Measurements from ENCODE around the gene CCDC159. TPM values are rescaled to one million over a fixed set of nuclear protein-coding genes. Genes with fewer than 3 reads are reported as not detected.

Gene CCDC159
- total RNA-seq, 1 donor from 2014 or later = 18.2 TPM

DNA sequence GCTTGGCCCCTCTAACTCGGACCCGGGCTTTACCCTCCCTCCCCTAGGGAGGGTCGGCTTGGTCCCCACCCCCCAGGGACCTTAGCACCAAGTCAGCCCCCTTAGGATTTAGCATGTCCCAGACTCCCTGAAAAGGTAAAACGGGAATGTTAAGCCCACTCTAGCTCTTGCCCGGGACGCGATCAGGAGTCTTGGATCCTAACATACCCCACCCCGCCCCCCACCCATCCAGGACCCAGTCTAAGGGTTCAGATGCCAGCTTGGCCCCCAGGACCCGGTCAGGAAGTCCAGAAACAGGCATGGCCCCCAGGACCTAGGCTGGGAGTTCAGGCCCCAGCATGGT lies 37.4 kb downstream of the CCDC159 start:
- intact Hi-C loops (cut with micrococcal nuclease) = loop anchor here (5.0 kb wide), 1 partner anchor 199 kb away; no protein-coding TSS in a partner anchor

DNA sequence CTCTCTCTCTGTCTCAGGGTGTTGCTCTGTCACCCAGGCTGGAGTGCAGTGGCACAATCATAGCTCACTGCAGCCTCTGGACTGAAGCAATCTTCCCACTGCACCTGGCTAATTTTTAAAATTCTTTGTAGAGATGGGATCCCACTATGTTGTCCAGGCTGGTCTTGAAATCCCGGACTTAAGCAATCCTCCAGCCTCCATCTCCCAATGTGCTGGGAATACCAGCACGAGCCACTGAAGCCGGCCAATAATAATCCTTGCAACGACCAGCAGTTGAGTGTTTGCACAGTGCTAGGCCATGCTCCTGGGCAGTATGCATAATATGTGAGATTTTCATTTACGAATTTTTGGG lies 38.4 kb downstream of the CCDC159 start:
- intact Hi-C loops (cut with micrococcal nuclease) = loop anchor here (5.0 kb wide), 1 partner anchor 198 kb away; no protein-coding TSS in a partner anchor

DNA sequence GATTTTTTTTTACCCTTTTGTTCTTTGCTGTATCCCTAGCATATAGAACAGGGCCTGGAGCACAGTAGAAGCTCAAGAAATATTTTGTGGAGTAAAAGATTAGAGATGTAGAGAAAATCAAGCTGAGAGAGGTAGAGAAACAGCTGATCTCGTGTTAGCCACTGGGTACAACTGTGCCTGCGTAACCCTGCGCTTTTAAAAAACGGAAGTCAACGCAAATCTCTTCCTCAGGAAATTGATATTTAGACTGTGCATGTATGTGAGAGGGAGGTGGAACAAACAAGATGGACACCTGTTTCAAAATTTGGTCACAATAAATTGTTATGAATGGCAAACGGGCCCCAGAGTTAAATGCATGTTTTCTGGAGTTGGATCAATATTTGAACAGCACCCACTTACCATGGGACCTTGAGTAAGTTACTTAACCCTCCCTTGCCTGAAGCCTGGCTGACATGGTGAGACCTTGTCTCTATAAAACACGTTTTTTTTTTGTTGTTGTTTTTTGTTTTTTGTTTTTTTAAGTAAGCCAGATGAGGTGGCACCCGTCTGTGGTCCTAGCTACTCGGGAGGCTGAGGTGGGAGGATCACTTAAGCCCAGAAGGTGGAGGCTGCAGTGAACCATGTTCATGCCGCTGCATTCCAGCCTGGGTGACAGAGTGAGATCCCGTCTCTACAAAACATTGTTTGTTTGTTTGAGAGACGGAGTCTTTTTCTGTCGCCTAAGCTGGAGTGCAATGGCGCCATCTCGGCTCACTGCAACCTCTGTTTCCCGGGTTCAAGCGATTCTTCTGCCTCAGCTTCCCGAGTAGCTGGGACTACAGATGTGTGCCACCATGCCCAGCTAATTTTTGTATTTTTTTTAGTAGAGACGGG lies 41.1 kb downstream of the CCDC159 start:
- intact Hi-C loops (cut with micrococcal nuclease) = no loop called here

DNA sequence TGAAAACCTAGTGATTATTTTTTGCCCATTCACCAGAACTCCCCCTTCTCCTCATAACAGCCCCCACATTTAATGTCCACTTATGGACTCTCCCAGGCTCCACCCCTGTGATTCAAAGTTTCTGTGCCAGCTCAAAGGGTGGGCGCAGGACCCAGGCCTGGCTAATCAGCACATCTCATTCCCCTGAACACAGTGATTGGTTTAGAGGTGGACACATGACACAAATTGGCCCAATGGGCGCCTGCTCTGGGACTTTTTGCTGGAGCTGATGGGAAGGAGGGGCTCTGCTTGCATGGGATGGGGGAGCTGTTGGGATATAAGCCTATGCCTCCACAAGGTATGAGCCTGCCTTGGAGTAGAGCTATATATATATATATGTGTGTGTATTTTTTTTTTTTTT lies 44.0 kb downstream of the CCDC159 start:
- intact Hi-C loops (cut with micrococcal nuclease) = no loop called here

DNA sequence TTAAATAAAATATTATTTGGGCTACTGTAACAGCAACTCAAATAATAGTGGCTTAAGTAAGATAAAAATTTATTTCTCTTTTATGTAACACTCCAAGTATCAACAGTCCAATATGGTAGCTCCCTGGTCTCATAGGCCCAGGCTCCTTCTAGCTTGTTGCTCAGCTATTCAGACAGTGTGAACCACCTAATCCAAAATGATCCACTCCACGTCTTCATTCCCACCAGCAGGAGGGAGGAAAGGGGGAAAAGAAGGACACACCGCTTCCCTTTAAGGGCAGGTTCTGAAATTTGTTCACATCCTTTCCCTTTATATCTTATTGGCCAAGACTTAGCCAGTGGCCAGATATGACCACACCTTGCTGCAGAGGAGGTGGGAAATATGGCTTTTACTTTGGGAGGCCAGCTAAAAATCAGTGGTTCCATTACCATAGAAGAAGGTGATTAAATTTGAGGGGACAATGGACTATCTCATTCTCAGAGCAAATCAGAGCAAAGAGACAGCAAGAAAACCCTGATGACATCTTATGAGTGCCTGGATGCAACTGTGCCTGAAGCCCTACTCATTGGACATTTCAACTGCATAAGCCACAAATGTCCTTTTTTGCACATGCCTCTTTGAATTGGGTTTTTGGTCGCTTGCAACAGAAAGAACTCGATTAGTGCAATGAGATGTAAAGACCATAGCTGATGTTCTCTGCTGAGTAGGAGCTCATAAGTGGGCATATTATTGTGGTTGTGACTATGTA lies 44.8 kb downstream of the CCDC159 start:
- intact Hi-C loops (cut with micrococcal nuclease) = no loop called here

DNA sequence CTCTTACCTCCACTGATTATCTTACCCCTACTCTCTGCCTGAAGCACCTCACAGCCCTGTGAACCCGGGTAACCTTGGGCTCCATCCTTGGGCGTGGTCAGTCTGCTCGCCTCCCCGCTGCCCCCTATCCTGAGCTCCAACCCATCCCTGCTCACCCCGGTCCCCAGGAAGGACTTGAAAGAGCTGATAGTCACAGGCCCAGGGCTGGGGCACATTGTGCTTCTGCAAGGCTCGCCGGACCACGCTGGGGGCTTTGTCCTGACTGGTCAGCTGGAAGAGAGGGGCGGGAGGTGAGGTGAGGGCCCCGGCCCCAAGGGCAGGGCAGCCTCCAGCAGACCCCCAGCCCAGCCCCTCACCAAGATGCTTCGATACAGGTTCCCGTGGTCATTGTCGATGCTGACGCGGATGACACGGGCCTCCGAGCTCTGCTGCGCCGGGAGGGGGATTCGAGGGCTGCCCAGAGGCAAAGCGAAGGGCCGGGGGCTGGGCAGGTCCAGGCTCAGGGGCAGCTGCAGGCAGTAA lies 50.8 kb downstream of the CCDC159 start:
- intact Hi-C loops (cut with micrococcal nuclease) = no loop called here

DNA sequence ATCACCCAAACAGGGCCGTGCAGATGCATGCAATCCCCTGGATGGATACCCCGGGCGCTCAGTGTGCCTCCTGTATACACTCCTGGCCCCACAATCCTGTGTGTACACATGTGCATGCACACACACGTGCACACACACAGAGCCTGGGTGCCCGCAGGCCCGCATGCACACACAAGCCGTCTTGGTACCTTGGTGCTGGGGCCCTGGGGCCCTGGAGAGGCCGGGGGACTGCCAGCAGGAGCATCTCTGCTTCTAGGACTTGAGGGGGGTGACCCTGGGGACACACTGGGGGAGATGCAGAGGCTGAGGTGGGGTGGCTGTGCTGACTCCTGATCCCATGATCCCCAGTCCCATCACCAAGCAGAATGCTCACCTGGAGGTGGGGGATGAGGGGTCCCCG lies 53.3 kb downstream of the CCDC159 start:
- intact Hi-C loops (cut with micrococcal nuclease) = no loop called here

DNA sequence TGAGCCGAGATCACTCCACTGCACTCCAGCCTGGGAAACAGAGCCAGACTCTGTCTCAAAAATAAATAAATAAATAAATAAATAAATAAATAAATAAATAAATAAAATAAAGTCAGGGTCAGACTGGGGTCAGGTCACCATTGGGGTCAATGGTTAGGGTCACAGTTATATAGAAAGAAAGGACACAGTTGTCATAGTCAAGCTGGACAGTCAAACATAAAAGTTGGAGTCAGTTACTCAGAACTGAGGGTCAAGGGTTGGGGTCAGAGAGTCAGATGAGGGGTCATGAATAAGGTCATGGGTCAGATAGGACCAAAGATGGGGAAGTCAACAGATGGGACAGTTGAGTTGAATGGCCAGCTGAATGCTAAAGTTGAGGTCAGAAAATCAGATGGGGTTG lies 54.5 kb downstream of the CCDC159 start:
- intact Hi-C loops (cut with micrococcal nuclease) = no loop called here

DNA sequence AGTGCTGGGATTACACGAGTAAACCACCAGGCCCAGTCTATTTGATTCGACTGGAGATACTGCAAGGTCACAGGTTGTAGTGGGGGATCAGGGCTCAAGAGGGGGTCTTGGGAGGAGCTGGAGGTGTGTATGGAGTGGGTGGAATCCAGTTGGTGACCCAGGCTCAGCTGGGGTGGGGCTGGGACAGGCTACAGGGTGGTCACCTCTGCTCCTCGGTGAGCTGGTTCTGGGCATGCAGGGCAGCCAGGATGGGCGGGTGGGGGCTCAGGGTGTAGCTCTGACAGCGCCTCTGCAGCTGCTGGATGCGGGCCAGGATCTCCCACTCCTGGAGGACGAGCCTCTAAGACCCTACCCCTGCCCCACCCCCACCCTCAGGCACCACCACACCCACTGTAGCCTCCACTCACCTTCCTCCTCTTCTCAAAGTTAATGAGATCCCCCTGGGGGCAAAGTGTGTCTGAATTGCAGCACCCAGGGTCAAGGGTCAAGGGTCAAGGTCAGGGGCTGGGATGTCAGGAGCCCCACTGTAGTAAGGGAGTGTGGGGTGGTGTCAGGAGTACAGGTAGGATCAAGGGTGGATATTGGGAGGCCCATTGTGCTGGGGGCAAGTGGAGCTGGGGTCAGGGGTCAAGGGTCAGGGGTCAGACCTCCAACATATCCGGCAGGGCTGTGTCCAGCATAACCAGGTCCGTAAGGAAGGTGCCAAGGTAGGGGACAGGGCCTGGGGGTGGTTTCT lies 55.7 kb downstream of the CCDC159 start:
- intact Hi-C loops (cut with micrococcal nuclease) = no loop called here

Other genes starting within 250 kb of the CCDC159 start
- 35.6 and 37.7 TPM in 2 replicates for gene SPC24, start 190.7 kb upstream of the CCDC159 start, total RNA-seq
- 0.64 and 2.2 TPM in 2 replicates for gene KANK2, start 149.0 kb upstream of the CCDC159 start, total RNA-seq
- not detected in 2 replicates for gene ANGPTL8, start 106.9 kb upstream of the CCDC159 start, total RNA-seq
- 0.27 and 0.66 TPM in 2 replicates for gene DOCK6, start 84.0 kb upstream of the CCDC159 start, total RNA-seq
- gene TSPAN16, start 50.4 kb upstream of the CCDC159 start, total RNA-seq = not detected in 2 replicates
- gene RAB3D, start 6.9 kb upstream of the CCDC159 start, total RNA-seq = 8.2 and 9.4 TPM in 2 replicates
- 38.6 and 41.9 TPM in 2 replicates for gene TMEM205, start 251 bp upstream of the CCDC159 start, total RNA-seq
- 2.5 and 2.6 TPM in 2 replicates for gene PLPPR2, start 8.9 kb downstream of the CCDC159 start, total RNA-seq
- gene SWSAP1, start 28.1 kb downstream of the CCDC159 start, total RNA-seq = 2.9 and 3.2 TPM in 2 replicates
- 5.2 and 6.4 TPM in 2 replicates for gene EPOR, start 37.8 kb downstream of the CCDC159 start, total RNA-seq
- gene RGL3, start 72.8 kb downstream of the CCDC159 start, total RNA-seq = not detected in 2 replicates
- gene ODAD3, start 88.6 kb downstream of the CCDC159 start, total RNA-seq = not detected in 2 replicates
- gene PRKCSH, start 89.1 kb downstream of the CCDC159 start, total RNA-seq = 311 and 319 TPM in 2 replicates
- not detected in 2 replicates for gene ELAVL3, start 134.5 kb downstream of the CCDC159 start, total RNA-seq
- 18.2 and 20.0 TPM in 2 replicates for gene ZNF653, start 159.3 kb downstream of the CCDC159 start, total RNA-seq
- 28.9 and 29.6 TPM in 2 replicates for gene ECSIT, start 182.6 kb downstream of the CCDC159 start, total RNA-seq
- gene CNN1, start 192.3 kb downstream of the CCDC159 start, total RNA-seq = not detected in 2 replicates
- 64.3 and 64.6 TPM in 2 replicates for gene ELOF1, start 212.7 kb downstream of the CCDC159 start, total RNA-seq
- 29.0 and 29.6 TPM in 2 replicates for gene ACP5, start 231.1 kb downstream of the CCDC159 start, total RNA-seq